Stimulated activated CD8-positive, alpha-beta memory T cell treated with anti-CD3 and anti-CD28 coated beads, Interleukin-7, amount 100 ng/mL, for 4 hours (primary cell): ENCODE measurements around the gene ADAMTS4.

Experiments
- DNase-seq, 2 donors: peaks; one replicate each; pipeline ENCODE4 v3.0.0-alpha.2; 2020; ENCODE audit warnings: low read depth in 2 of 2

Gene ADAMTS4

DNA sequence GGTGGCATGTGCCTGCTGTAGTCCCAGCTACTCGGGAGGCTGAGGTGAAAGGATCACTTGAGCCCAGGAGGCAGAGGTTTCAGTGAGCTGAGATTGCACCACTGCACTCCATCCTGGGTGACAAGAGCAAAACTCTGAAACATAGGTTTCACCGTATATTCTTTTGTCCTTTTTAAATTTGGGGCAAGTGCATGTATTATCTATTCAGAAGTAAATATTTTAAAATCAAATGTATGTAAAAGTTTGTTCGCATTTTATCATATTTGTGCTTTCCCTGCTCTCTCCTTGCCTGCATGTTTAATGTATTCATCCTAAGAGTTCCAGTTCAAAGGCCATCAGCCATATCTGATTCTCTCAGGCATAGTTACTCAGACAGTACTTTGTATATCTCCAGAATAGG lies 53.0 kb downstream of the ADAMTS4 start:
- DNase-seq = no peak

DNA sequence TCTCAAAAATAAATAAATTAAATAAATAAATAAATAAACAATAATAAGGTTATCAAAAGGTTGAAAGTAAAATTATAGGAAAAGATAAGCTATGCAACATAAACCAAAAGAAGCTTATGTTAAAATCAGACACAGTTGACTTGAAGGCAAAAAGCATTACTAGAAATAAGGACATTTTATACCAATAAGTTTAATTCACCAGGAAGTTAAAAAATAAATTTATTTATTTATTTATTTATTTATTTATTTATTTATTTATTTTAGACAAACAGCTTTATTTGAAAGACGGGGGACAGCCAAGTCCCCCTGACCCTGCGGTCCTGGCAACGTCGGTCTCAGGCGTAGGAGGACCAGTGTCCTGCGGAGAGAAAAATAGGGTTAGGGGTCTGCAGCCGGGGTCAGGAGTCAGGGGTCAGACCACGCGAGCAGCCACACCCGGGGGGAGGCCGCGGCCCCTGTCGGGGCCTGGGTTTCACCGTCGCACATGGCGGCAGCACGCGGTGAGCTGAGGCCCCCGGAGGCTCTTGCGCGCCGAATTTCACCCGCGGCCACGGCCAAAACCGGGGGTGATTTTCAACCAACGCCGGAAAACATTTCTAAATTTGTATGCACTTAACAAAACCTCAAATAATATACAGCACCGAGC lies 58.0 kb downstream of the ADAMTS4 start:
- no peak for DNase-seq

DNA sequence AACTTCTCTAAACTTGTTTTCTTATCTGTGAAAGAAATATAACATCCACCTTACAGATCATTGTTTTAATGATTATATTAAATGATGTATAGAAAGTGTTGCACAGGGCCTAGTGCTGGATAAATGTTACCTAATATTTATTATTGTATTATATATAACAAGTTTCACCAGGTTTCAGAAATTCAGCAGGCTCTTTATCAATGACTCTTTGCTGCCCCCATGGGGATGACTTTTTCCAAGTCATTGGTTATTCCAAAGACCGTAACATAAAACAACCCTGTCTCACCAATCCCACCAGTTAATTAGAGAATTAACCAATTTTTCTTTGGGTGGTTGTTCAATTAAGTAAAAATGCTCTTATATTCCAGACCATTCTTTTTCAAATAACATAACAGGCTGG lies 59.1 kb downstream of the ADAMTS4 start:
- no peak for DNase-seq

DNA sequence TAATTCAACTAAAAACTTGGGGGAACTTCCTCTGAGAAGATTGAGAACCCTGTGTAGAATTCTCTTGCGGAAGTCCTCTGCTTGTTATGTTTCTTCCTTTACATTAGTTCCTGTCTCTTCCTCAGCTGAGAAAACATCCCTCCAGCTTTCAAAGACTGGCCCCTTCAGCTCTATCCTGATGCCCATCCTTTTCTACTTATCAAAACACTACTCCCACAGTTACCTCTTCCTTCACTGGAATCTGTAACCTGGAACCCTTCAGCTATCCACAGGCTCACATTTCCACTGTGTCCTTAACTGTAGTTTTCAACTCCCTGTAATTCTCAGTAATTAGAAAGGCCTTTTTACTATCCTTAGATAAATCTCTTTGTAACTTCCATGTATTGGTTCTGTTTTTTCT lies 60.4 kb downstream of the ADAMTS4 start:
- DNase-seq = no peak

DNA sequence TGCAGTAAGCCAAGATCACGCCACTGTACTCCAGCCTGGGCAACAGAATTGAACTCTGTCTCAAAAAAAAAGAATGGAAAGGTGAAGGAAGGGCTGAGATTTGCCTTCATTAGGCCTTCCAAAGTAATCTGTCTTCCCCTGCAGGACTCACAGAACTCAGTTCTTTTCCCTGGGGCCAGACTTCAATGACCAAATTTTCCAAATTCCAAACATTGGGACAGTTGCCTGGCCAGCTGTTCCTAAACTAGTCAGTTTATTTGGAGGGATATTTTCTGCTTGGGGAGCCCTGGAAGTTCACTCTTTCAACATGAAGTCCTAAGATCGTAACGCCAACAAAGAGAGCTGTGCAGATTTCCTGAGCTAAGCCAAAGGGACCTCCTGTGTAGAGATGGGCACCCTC lies 61.0 kb downstream of the ADAMTS4 start:
- DNase-seq = no peak
